GM23338 (cell line): ENCODE data around the gene TMTC2.

Experiments used
- CREB1 ChIP-seq: fragments of 250-450 bp; sonication (Bioruptor Pico); IDR thresholded peaks from 2 replicates; pipeline ENCODE4 v1.5.0; 2020; ENCODE audit warnings: low read depth, mild to moderate bottlenecking, moderate library complexity
- EZH2 ChIP-seq: fragments of 200-600 bp; sonication (generic); IDR thresholded peaks from one replicate; pipeline ENCODE4 v1.8.0; 2017; ENCODE audit warnings: antibody characterized with exemption, mild to moderate bottlenecking, low read depth; ENCODE audit not compliant: unreplicated experiment
- EZH2phosphoT487 ChIP-seq: fragments of 200-600 bp; sonication (generic); IDR thresholded peaks from one replicate; pipeline ENCODE4 v1.8.1; 2018; ENCODE audit warnings: antibody characterized with exemption; ENCODE audit not compliant: unreplicated experiment
- POLR2AphosphoS5 ChIP-seq: IDR thresholded peaks from 2 replicates; pipeline ENCODE4 v1.6.1; 2016; ENCODE audit warnings: antibody characterized with exemption, low read depth
- STAT1 ChIP-seq: IDR thresholded peaks from one replicate; pipeline ENCODE4 v1.6.1; 2016; ENCODE audit warnings: antibody characterized with exemption; ENCODE audit not compliant: unreplicated experiment
- ZNF331 ChIP-seq: fragments of 250-450 bp; sonication (Bioruptor Pico); IDR thresholded peaks from 2 replicates; pipeline ENCODE4 v1.5.0; 2020; ENCODE audit warnings: low read depth, mild to moderate bottlenecking, moderate library complexity
- TF ChIP-seq, protein P1 (sequence below), 2 experiments: fragments of 200-600 bp in 1 of 2; sonication (generic) in 1 of 2; conservative IDR thresholded peaks; 2 replicates each; pipeline versions ENCODE4 v1.5.1 to v1.6.1; 2016 to 2017; ENCODE audit warnings: antibody characterized with exemption in 2 of 2, low read depth in 2 of 2, mild to moderate bottlenecking in 2 of 2, moderate library complexity in 1 of 2
- TF ChIP-seq, protein P2 (sequence below): IDR thresholded peaks from one replicate; pipeline ENCODE4 v1.6.1; 2018; ENCODE audit warnings: antibody characterized with exemption; ENCODE audit not compliant: unreplicated experiment

DNA sequence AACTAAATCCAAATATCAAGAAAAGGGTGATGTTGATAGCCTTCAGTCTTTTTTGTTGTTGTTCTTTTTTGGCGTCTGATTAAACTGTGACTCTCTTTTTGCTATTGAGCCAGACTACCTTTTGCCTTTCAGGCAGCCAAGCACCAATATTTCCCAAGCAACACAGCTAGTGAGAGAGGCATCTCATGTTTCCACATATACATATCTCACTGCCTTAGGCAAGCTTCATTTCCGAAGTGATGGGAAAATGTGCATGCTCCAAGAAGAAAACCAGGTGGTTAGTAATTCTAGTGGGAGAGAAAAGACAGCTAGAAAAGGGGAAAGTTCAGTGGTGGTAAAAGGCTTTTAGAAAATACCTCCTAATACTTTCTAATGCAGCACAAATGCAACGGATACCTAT is 277.7 kb downstream of the TMTC2 start:
- TF ChIP-seq, protein P1, sequence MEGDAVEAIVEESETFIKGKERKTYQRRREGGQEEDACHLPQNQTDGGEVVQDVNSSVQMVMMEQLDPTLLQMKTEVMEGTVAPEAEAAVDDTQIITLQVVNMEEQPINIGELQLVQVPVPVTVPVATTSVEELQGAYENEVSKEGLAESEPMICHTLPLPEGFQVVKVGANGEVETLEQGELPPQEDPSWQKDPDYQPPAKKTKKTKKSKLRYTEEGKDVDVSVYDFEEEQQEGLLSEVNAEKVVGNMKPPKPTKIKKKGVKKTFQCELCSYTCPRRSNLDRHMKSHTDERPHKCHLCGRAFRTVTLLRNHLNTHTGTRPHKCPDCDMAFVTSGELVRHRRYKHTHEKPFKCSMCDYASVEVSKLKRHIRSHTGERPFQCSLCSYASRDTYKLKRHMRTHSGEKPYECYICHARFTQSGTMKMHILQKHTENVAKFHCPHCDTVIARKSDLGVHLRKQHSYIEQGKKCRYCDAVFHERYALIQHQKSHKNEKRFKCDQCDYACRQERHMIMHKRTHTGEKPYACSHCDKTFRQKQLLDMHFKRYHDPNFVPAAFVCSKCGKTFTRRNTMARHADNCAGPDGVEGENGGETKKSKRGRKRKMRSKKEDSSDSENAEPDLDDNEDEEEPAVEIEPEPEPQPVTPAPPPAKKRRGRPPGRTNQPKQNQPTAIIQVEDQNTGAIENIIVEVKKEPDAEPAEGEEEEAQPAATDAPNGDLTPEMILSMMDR (conservative IDR thresholded peaks at IDR 0.05; ENCODE audit: low read depth in 2 of 2) = no peak
- no peak for TF ChIP-seq EZH2
- TF ChIP-seq CREB1 (CRISPR knock-in tag) = no peak
- TF ChIP-seq POLR2AphosphoS5 = no peak
- no peak for TF ChIP-seq ZNF331 (CRISPR knock-in tag)
- TF ChIP-seq, protein P2, sequence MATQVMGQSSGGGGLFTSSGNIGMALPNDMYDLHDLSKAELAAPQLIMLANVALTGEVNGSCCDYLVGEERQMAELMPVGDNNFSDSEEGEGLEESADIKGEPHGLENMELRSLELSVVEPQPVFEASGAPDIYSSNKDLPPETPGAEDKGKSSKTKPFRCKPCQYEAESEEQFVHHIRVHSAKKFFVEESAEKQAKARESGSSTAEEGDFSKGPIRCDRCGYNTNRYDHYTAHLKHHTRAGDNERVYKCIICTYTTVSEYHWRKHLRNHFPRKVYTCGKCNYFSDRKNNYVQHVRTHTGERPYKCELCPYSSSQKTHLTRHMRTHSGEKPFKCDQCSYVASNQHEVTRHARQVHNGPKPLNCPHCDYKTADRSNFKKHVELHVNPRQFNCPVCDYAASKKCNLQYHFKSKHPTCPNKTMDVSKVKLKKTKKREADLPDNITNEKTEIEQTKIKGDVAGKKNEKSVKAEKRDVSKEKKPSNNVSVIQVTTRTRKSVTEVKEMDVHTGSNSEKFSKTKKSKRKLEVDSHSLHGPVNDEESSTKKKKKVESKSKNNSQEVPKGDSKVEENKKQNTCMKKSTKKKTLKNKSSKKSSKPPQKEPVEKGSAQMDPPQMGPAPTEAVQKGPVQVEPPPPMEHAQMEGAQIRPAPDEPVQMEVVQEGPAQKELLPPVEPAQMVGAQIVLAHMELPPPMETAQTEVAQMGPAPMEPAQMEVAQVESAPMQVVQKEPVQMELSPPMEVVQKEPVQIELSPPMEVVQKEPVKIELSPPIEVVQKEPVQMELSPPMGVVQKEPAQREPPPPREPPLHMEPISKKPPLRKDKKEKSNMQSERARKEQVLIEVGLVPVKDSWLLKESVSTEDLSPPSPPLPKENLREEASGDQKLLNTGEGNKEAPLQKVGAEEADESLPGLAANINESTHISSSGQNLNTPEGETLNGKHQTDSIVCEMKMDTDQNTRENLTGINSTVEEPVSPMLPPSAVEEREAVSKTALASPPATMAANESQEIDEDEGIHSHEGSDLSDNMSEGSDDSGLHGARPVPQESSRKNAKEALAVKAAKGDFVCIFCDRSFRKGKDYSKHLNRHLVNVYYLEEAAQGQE = no peak
- no peak for TF ChIP-seq STAT1
- TF ChIP-seq EZH2phosphoT487 = no peak
